Panc1 (cell line): Measurements from ENCODE around the gene CIAO1. TPM values are rescaled to one million over a fixed set of nuclear protein-coding genes. Genes with fewer than 3 reads are reported as not detected.

ENCODE experiments used
- ATAC-seq: fragments of 200-7000 bp; cut with Tn5 transposase; 2 replicates; pipeline ENCODE4 v1.9.1; 2020; ENCODE audit warnings: mild to moderate bottlenecking, moderate library complexity
- BruUV-seq: library from RNA; stranded (reverse); fragments of 400-500 nt; replicated peaks from 2 replicates; lab custom pipeline; 2021; lab: Mats Ljungman, UMichigan
- CTCF ChIA-PET: fragments of 300-600 bp; sonication (Branson Sonifier 250); formaldehyde crosslinking; loops from one replicate; lab custom pipeline; 2022; ENCODE audit warnings: antibody characterized with exemption; lab: Charles Lee
- POLR2A ChIA-PET: fragments of 300-600 bp; sonication (Branson Sonifier 250); formaldehyde crosslinking; loops from one replicate; lab custom pipeline; 2022; ENCODE audit warnings: antibody characterized with exemption; lab: Charles Lee
- DNase-seq: peaks from one replicate; pipeline ENCODE4 v3.0.0-alpha.2; 2010; ENCODE audit warnings: low read depth, low spot score
- H3K27ac ChIP-seq: 2 replicates; pipeline ENCODE4 v1.5.1; 2011; ENCODE audit warnings: mild to moderate bottlenecking, low read length, inconsistent platforms
- H3K27me3 ChIP-seq: fragments of 200-500 bp; sonication (Bioruptor generic); 2 replicates; pipeline ENCODE4 v1.6.0; 2014; ENCODE audit warnings: low read length, inconsistent platforms; ENCODE audit not compliant: control insufficient read depth, insufficient read depth
- H3K36me3 ChIP-seq: fragments of 200-500 bp; sonication (Bioruptor generic); 2 replicates; pipeline ENCODE4 v1.5.1; 2014; ENCODE audit warnings: inconsistent platforms, mild to moderate bottlenecking, low read length, moderate library complexity; ENCODE audit not compliant: control insufficient read depth, insufficient read depth
- H3K4me1 ChIP-seq: 2 replicates; pipeline ENCODE4 v1.5.1; 2011; ENCODE audit warnings: inconsistent platforms, mild to moderate bottlenecking, low read length, moderate library complexity; ENCODE audit not compliant: control insufficient read depth, insufficient read depth
- H3K4me3 ChIP-seq, 2 experiments: 2 replicates each; pipeline ENCODE4 v1.5.1; 2011 to 2012; ENCODE audit warnings: low read depth in 2 of 2, low read length in 2 of 2, mild to moderate bottlenecking in 2 of 2, inconsistent platforms in 1 of 2, moderate library complexity in 1 of 2
- H3K9me3 ChIP-seq: fragments of 200-500 bp; sonication (Bioruptor generic); 2 replicates; pipeline ENCODE4 v1.5.1; 2014; ENCODE audit warnings: low read depth, mild to moderate bottlenecking, inconsistent platforms, low read length, moderate library complexity; ENCODE audit not compliant: control insufficient read depth, insufficient read depth
- POLR2AphosphoS5 ChIP-seq: IDR thresholded peaks from 2 replicates; pipeline ENCODE4 v1.6.1; 2012; ENCODE audit warnings: mild to moderate bottlenecking, low read depth, low read length, moderate library complexity
- SIN3A ChIP-seq: IDR thresholded peaks from 2 replicates; pipeline ENCODE4 v1.6.1; 2012; ENCODE audit warnings: low read depth, mild to moderate bottlenecking, low read length, moderate library complexity, borderline replicate concordance; ENCODE audit not compliant: insufficient read depth
- TCF7L2 ChIP-seq: IDR thresholded peaks from 2 replicates; pipeline ENCODE4 v1.6.1; 2011; ENCODE audit warnings: mild to moderate bottlenecking, low read depth, low read length, inconsistent platforms
- in situ Hi-C: cut with HindIII; loops from 2 replicates; pipeline ENCODE4 v1.10.0; 2016; ENCODE audit warnings: low sequenced_read_pairs, low pct_unique_long_range_greater_than_20kb
- intact Hi-C: fragments of 100-400 bp; cut with micrococcal nuclease; formaldehyde crosslinking; loops from one replicate; pipeline ENCODE4 v1.10.0; 2022; ENCODE audit not compliant: unreplicated experiment
- total RNA-seq: library from RNA; stranded (reverse); gene quantifications from one replicate; pipeline ENCODE4 v1.2.1, GENCODE V29; 2021; ENCODE audit not compliant: unreplicated experiment
- TF ChIP-seq, protein P1 (sequence below): fragments of 450-650 bp; IDR thresholded peaks from 2 replicates; pipeline ENCODE4 v1.5.1; 2017; ENCODE audit warnings: mild to moderate bottlenecking
- TF ChIP-seq, protein P2 (sequence below), 2 experiments: IDR thresholded peaks; 2 replicates each; pipeline ENCODE4 v1.6.1; 2011 to 2012; ENCODE audit warnings: low read depth in 2 of 2, control low read depth in 1 of 2, low read length in 1 of 2, mild to moderate bottlenecking in 1 of 2, moderate library complexity in 1 of 2; ENCODE audit not compliant: insufficient read depth in 1 of 2

Gene CIAO1
- total RNA-seq, 1 experiment from 2014 or later, result 85.5 TPM

- POLR2A ChIA-PET, result no interaction called here
- BruUV-seq, result no TSS peak
Measured at GRCh38 chr2:96315005-96315399, 49.0 kb downstream of the CIAO1 start.

GRCh38 chr2:96315400-96316071 is 49.5 kb downstream of the CIAO1 start:
- peak; percentile 63 for ATAC-seq
- no peak for TF ChIP-seq POLR2AphosphoS5
- TF ChIP-seq, protein P1, sequence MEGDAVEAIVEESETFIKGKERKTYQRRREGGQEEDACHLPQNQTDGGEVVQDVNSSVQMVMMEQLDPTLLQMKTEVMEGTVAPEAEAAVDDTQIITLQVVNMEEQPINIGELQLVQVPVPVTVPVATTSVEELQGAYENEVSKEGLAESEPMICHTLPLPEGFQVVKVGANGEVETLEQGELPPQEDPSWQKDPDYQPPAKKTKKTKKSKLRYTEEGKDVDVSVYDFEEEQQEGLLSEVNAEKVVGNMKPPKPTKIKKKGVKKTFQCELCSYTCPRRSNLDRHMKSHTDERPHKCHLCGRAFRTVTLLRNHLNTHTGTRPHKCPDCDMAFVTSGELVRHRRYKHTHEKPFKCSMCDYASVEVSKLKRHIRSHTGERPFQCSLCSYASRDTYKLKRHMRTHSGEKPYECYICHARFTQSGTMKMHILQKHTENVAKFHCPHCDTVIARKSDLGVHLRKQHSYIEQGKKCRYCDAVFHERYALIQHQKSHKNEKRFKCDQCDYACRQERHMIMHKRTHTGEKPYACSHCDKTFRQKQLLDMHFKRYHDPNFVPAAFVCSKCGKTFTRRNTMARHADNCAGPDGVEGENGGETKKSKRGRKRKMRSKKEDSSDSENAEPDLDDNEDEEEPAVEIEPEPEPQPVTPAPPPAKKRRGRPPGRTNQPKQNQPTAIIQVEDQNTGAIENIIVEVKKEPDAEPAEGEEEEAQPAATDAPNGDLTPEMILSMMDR, result no peak
- no peak for TF ChIP-seq TCF7L2
- no peak for TF ChIP-seq SIN3A
- TF ChIP-seq, protein P2, sequence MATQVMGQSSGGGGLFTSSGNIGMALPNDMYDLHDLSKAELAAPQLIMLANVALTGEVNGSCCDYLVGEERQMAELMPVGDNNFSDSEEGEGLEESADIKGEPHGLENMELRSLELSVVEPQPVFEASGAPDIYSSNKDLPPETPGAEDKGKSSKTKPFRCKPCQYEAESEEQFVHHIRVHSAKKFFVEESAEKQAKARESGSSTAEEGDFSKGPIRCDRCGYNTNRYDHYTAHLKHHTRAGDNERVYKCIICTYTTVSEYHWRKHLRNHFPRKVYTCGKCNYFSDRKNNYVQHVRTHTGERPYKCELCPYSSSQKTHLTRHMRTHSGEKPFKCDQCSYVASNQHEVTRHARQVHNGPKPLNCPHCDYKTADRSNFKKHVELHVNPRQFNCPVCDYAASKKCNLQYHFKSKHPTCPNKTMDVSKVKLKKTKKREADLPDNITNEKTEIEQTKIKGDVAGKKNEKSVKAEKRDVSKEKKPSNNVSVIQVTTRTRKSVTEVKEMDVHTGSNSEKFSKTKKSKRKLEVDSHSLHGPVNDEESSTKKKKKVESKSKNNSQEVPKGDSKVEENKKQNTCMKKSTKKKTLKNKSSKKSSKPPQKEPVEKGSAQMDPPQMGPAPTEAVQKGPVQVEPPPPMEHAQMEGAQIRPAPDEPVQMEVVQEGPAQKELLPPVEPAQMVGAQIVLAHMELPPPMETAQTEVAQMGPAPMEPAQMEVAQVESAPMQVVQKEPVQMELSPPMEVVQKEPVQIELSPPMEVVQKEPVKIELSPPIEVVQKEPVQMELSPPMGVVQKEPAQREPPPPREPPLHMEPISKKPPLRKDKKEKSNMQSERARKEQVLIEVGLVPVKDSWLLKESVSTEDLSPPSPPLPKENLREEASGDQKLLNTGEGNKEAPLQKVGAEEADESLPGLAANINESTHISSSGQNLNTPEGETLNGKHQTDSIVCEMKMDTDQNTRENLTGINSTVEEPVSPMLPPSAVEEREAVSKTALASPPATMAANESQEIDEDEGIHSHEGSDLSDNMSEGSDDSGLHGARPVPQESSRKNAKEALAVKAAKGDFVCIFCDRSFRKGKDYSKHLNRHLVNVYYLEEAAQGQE (IDR thresholded peaks at IDR 0.05; ENCODE audit: insufficient read depth in 1 of 2, low read depth in 2 of 2, low read length in 1 of 2), result no peak
- ChIA-PET POLR2A (interaction anchor here (0.6 kb wide), 2 partner anchors 10 to 14 kb away, joined by 3 to 10 read pairs; no protein-coding TSS in a partner anchor), CTCF (no interaction called here)
- Histone ChIP-seq H3K27me3 (no peaks in the 10 kb centered on the region), H3K27ac (peak overlapping the region; percentile 58), H3K4me1 (peaks cover 17% of the 10 kb centered on the region), H3K4me3 (no peak overlapping the region), H3K9me3 (no peaks in the 10 kb centered on the region), H3K36me3 (no peaks in the 10 kb centered on the region)
- in situ Hi-C loops, result no loop called here
- no TSS peak for BruUV-seq
- no peak for DNase-seq
- intact Hi-C loops, result no loop called here

More at GRCh38 chr2:96315005-96315399, 49.0 kb downstream of the CIAO1 start:
- no peak for TF ChIP-seq TCF7L2
- no peak for TF ChIP-seq SIN3A
- TF ChIP-seq, protein P2 (IDR thresholded peaks at IDR 0.05; ENCODE audit: insufficient read depth in 1 of 2, low read depth in 2 of 2, low read length in 1 of 2), result no peak
- TF ChIP-seq, protein P1, result no peak
- TF ChIP-seq POLR2AphosphoS5, result no peak
- H3K36me3 ChIP-seq, result no peaks in the 10 kb centered on the region
- no peaks in the 10 kb centered on the region for H3K9me3 ChIP-seq
- CTCF ChIA-PET, result no interaction called here
- DNase-seq (no peak), ATAC-seq (no peak; the same call in 1 of the 2 replicates)
- H3K4me3 ChIP-seq, result no peak overlapping the region
- H3K4me1 ChIP-seq, result peaks cover 16% of the 10 kb centered on the region
- intact Hi-C loops, result no loop called here
- no peaks in the 10 kb centered on the region for H3K27me3 ChIP-seq
- in situ Hi-C loops, result no loop called here
- no peak overlapping the region for H3K27ac ChIP-seq
